DLD1 (cell line): ENCODE measurements around the gene PKP4.

Experiments
- in situ Hi-C: cut with HindIII; loops from 2 replicates; pipeline ENCODE4 v1.10.0; 2017; ENCODE audit warnings: low sequenced_read_pairs

The PKP4 gene

GRCh38 chr2:158464426-158465281 lies 7.9 kb downstream of the PKP4 start:
- in situ Hi-C loops = no loop called here

- in situ Hi-C loops = no loop called here
These were observed 10.5 kb downstream of the PKP4 start for GRCh38 chr2:158467248-158467647.

DNA sequence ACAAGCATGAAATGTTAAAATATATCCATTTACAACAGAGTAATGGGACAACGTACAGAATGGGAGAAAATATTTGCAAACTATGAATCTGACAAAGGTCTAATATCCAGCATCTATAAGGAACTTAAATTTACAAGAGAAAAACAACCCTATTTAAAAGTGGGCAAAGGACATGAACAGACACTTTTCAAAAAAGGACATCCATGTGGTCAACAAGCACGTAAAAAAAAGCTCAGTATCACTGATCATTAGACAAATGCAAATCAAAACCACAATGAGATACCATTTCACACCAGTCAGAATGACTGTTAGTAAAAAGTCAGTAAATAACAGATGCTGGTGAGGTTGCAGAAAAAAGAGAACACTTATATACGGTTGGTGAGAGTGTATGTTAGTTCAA lies 16.1 kb downstream of the PKP4 start:
- in situ Hi-C loops = loop anchor here (10.0 kb wide), 1 partner anchor 62 kb away; no protein-coding TSS in a partner anchor

DNA sequence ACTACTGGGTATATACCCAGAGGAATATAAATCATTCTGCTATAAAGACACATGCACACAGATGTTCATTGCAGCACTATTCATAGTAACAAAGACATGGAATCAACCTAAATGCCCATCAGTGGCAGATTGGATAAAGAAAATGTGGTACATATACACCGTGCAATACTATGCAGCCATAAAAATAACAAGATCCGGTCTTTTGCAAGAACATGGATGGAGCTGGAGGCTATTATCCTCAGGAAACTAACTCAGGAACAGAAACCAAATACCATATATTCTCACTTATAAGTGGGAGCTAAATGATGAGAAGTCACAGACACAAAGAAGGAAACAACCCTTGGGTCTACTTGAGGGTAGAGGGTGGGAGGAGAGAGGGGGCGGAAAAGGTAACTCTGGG lies 16.5 kb downstream of the PKP4 start:
- in situ Hi-C loops = loop anchor here (10.0 kb wide), 1 partner anchor 62 kb away; no protein-coding TSS in a partner anchor

- in situ Hi-C loops = loop anchor here (10.0 kb wide), 1 partner anchor 61 kb away; no protein-coding TSS in a partner anchor
These were observed 17.1 kb downstream of the PKP4 start for GRCh38 chr2:158473719-158474392.

DNA sequence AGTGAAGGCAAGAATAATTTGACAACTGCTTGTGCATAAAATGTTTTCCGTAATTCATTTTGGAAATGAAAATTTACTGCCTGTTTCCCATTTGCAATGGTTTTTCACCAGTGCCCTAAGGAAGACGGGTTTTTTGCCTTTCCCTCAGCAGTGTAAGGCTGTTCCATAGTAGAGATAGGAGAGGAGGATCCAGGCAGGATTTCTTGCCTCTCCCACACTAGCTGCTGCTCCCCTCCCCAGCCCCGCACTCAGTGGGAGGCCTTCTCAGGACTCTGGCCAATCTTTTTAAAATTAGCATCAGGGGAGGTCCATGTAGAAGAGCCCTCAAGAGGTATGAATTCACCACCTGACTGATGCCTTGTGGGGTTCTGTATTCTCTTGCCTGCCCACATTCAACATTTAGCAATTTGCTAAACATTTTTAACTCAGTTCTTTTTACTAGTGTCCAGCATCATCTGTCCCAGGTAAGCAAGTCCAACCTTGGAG lies 17.8 kb downstream of the PKP4 start:
- in situ Hi-C loops = loop anchor here (10.0 kb wide), 1 partner anchor 60 kb away; no protein-coding TSS in a partner anchor

- in situ Hi-C loops = loop anchor here (10.0 kb wide), 1 partner anchor 58 kb away; no protein-coding TSS in a partner anchor
These were observed 20.4 kb downstream of the PKP4 start for GRCh38 chr2:158477202-158477601.

- in situ Hi-C loops = loop anchor here (10.0 kb wide), 1 partner anchor 57 kb away; no protein-coding TSS in a partner anchor
These were observed 21.5 kb downstream of the PKP4 start for GRCh38 chr2:158478237-158478636.

GRCh38 chr2:158478816-158479215 lies 22.1 kb downstream of the PKP4 start:
- in situ Hi-C loops = loop anchor here (10.0 kb wide), 1 partner anchor 56 kb away; no protein-coding TSS in a partner anchor

GRCh38 chr2:158481116-158481515 lies 24.4 kb downstream of the PKP4 start:
- in situ Hi-C loops = no loop called here

GRCh38 chr2:158482594-158482993 lies 25.8 kb downstream of the PKP4 start:
- in situ Hi-C loops = no loop called here

- in situ Hi-C loops = no loop called here
These were observed 28.3 kb downstream of the PKP4 start for GRCh38 chr2:158484892-158485556.

GRCh38 chr2:158486150-158486969 lies 29.6 kb downstream of the PKP4 start:
- in situ Hi-C loops = no loop called here

- in situ Hi-C loops = no loop called here
These were observed 30.2 kb downstream of the PKP4 start for GRCh38 chr2:158486970-158487325.

DNA sequence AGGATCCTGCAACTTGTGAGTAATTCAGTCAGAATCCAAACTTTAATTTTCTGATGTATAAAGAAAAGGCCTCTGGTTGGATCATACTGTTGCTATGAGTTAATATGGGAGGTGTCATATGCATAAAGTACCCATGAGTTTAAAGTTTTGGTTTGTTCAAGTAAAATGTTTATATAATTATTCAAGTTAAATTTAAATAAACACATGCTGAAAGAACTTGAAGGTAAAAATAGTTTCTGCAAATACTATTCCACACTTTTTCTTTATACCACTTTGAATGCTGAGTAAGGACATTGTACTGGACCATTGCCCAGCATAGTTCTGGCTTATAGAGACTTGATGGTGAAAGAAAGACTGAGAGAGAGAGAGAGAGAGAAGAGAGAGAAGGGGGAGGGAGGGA lies 30.7 kb downstream of the PKP4 start:
- in situ Hi-C loops = no loop called here

DNA sequence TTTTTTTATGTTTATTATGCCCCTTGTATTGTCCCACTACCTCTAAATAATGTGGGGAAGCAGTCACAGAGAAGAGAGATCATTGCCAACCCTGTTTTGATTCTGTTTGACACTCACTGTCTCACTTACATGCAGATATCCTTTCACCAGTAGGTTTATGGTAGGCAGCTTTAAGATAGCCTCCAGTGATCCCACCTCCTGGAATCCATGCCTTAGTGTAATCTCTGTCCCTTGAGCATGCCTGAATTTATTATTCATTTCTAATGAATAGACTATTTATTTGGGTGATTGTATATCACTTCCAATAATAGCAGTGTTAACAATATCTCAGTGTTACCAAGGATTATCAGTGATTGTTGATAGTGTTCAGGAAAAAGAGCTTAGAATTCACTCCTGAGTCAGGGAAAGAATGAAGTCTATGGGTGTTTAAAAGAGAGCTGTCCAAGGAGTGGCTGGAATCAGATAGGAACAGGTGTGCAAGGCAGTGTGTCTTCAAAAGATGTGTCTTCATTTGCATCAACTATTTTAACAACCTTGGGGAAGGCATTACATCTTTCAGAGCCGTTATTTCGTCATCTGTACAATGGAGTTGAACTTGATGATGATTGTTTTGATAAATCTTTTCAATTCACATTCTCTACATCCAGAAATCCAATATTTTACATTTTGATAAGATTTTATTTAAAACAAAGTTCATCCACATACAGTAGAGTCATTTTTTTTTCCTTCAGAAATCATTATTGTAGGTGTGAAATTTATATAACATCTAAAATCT lies 31.9 kb downstream of the PKP4 start:
- in situ Hi-C loops = no loop called here

DNA sequence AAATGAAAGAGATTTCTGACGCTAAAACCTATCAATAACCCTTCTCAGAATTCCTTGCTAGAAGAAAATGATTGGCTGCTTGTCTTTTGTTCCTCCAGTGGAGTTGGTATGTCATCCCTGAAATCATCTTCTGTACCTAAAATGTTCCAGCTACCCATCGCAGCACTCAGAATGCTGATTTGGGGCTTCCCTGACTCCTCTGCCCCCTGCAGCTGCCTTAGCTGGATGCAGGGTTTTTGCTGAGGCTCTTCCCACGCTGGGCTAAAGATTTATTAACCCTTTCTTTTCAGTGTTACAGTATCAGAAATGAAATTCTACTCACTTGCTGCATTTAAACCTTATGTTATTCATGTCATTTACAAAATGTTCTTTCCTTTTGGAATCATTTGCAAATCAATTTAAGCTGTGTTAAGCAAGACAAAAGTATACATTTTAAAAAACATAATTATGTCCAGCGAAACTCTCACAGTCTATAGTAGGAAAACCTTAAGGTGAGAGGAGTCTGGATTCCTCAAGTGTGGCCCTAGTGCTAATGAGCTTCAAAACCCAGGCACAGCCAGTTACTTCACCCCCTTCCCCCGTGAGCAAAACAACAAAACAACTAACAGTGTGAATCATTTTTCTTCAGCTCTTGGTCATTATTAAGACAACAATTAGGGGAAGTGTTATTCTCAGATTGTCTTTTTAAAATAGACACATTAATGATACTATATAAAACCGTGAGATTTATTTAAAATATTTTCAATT lies 32.8 kb downstream of the PKP4 start:
- in situ Hi-C loops = no loop called here

- in situ Hi-C loops = no loop called here
These were observed 34.3 kb downstream of the PKP4 start for GRCh38 chr2:158491072-158491471.

GRCh38 chr2:158493458-158493857 lies 36.7 kb downstream of the PKP4 start:
- in situ Hi-C loops = no loop called here
